Measurements from ENCODE around the gene MICU2. TPM values are rescaled to one million over a fixed set of nuclear protein-coding genes. Genes with fewer than 3 reads are reported as not detected.

The MICU2 gene
- total and polyA plus RNA-seq, 7 donors, result 23.1 to 104 (median 45.9) TPM

GRCh38 chr13:21637296-21637695 is 33.3 kb upstream of the MICU2 start:
- H3K4me3 ChIP-seq, result no peak overlapping the region
- no peaks in the 10 kb centered on the region for H3K9me3 ChIP-seq
- H3K27me3 ChIP-seq, result peaks cover 0 to 8% (median 0%) of the 10 kb centered on the region in 3 donors
- H3K36me3 ChIP-seq, result no peaks in the 10 kb centered on the region
- intact Hi-C loops (cut with DNase I), result no loop called here
- 17 to 58% methylated on average over 13 of the region's 13 CpGs for WGBS, 2 donors
- no peak for DNase-seq
- H3K4me1 ChIP-seq, result no peaks in the 10 kb centered on the region
- TF ChIP-seq, protein P1, sequence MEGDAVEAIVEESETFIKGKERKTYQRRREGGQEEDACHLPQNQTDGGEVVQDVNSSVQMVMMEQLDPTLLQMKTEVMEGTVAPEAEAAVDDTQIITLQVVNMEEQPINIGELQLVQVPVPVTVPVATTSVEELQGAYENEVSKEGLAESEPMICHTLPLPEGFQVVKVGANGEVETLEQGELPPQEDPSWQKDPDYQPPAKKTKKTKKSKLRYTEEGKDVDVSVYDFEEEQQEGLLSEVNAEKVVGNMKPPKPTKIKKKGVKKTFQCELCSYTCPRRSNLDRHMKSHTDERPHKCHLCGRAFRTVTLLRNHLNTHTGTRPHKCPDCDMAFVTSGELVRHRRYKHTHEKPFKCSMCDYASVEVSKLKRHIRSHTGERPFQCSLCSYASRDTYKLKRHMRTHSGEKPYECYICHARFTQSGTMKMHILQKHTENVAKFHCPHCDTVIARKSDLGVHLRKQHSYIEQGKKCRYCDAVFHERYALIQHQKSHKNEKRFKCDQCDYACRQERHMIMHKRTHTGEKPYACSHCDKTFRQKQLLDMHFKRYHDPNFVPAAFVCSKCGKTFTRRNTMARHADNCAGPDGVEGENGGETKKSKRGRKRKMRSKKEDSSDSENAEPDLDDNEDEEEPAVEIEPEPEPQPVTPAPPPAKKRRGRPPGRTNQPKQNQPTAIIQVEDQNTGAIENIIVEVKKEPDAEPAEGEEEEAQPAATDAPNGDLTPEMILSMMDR (IDR thresholded peaks at IDR 0.05), result no peak
- TF ChIP-seq EP300 (IDR thresholded peaks at IDR 0.05), result no peak
- TF ChIP-seq POLR2A (IDR thresholded peaks at IDR 0.05), result no peak
- no peak for TF ChIP-seq POLR2AphosphoS5 (IDR thresholded peaks at IDR 0.05)
- no peak overlapping the region for H3K27ac ChIP-seq

- no peak for DNase-seq
- Histone ChIP-seq H3K36me3 (no peaks in the 10 kb centered on the region), H3K27me3 (peaks cover 0 to 8% (median 0%) of the 10 kb centered on the region in 3 donors), H3K27ac (no peak overlapping the region), H3K4me3 (no peak overlapping the region), H3K4me1 (no peaks in the 10 kb centered on the region), H3K9me3 (no peaks in the 10 kb centered on the region)
- intact Hi-C loops (cut with DNase I), result no loop called here
- WGBS, 2 donors, result 38 to 76% methylated on average over 3 of the region's 3 CpGs
- TF ChIP-seq, protein P1 (IDR thresholded peaks at IDR 0.05), result no peak
- TF ChIP-seq POLR2A (IDR thresholded peaks at IDR 0.05), result no peak
- no peak for TF ChIP-seq EP300 (IDR thresholded peaks at IDR 0.05)
- no peak for TF ChIP-seq POLR2AphosphoS5 (IDR thresholded peaks at IDR 0.05)
Measured at GRCh38 chr13:21636656-21637055, 32.7 kb upstream of the MICU2 start.

DNA sequence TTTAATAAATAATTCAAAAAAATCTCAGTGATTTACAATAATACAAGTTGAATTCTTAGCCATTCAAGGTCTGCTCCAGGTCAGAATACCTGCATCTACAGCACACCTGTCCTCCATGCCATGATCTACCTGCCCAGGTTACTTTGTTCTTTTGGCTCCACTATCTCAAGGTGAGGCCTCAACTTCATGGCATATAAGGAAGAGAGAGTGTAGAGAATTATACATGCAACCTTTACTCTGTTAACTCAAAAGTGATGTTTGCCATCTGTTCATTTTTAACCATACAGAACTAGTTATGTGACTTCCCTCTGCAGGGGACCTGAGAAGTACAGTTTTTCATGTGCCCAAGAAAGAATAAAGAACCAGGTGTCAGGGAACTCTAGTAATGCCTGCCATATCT is 28.2 kb upstream of the MICU2 start:
- no peak for DNase-seq
- no peak overlapping the region for H3K4me3 ChIP-seq
- TF ChIP-seq, protein P1 (IDR thresholded peaks at IDR 0.05), result no peak
- TF ChIP-seq POLR2AphosphoS5 (IDR thresholded peaks at IDR 0.05) (no peak), EP300 (IDR thresholded peaks at IDR 0.05) (no peak), POLR2A (IDR thresholded peaks at IDR 0.05) (no peak)
- H3K27ac ChIP-seq, result no peak overlapping the region
- H3K4me1 ChIP-seq, result no peaks in the 10 kb centered on the region
- intact Hi-C loops (cut with DNase I), result no loop called here
- H3K27me3 ChIP-seq, result peaks cover 0 to 3% (median 0%) of the 10 kb centered on the region in 3 donors
- H3K36me3 ChIP-seq, result no peaks in the 10 kb centered on the region
- no peaks in the 10 kb centered on the region for H3K9me3 ChIP-seq

- no peak overlapping the region for H3K4me3 ChIP-seq
- no peaks in the 10 kb centered on the region for H3K4me1 ChIP-seq
- no peaks in the 10 kb centered on the region for H3K9me3 ChIP-seq
- intact Hi-C loops (cut with DNase I), result no loop called here
- H3K27me3 ChIP-seq, result no peaks in the 10 kb centered on the region
- H3K36me3 ChIP-seq, result no peaks in the 10 kb centered on the region
- no peak for DNase-seq
- 20 to 52% methylated on average over 8 of the region's 8 CpGs for WGBS, 2 donors
- no peak overlapping the region for H3K27ac ChIP-seq
- TF ChIP-seq POLR2AphosphoS5 (IDR thresholded peaks at IDR 0.05) (no peak), EP300 (IDR thresholded peaks at IDR 0.05) (no peak), POLR2A (IDR thresholded peaks at IDR 0.05) (no peak)
- TF ChIP-seq, protein P1 (IDR thresholded peaks at IDR 0.05), result peak in 1 of 4 experiments; percentile 16
Measured at GRCh38 chr13:21625366-21625765, 21.4 kb upstream of the MICU2 start.

DNA sequence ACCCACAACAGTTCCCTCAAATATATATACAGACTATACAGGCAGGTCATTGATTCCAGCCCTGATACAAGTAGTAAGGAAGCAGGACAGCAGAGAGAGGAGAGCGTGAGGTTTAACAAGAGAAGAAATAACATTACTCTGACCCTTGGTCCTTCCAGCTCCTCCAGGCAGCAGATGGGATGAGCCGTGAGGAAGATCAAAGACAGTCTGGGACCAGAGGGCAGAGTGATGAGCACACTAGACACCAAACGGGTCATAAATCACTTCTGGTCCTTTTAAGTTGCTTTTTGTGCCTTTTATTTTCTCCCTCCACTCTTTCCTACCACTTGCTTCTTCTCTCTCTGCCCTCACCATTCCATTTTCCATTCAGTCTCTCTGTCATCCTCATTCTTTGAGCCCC is 16.9 kb upstream of the MICU2 start:
- H3K4me3 ChIP-seq, result no peak overlapping the region
- DNase-seq, result no peak
- no peak overlapping the region for H3K27ac ChIP-seq
- no peaks in the 10 kb centered on the region for H3K27me3 ChIP-seq
- no peaks in the 10 kb centered on the region for H3K4me1 ChIP-seq
- no peaks in the 10 kb centered on the region for H3K36me3 ChIP-seq
- WGBS, 2 donors, result 63 to 69% methylated on average over 3 of the region's 3 CpGs
- intact Hi-C loops (cut with DNase I), result no loop called here
- H3K9me3 ChIP-seq, result no peaks in the 10 kb centered on the region
- TF ChIP-seq EP300 (IDR thresholded peaks at IDR 0.05), result no peak
- no peak for TF ChIP-seq POLR2AphosphoS5 (IDR thresholded peaks at IDR 0.05)
- TF ChIP-seq, protein P1 (IDR thresholded peaks at IDR 0.05), result no peak
- TF ChIP-seq POLR2A (IDR thresholded peaks at IDR 0.05), result no peak
